NCI-H1092 treated with DMSO at 0.1 percent for 48 hours (cell line): Measurements from ENCODE around the gene RBM5.
A peak's percentile ranks its signal among the peaks of the same experiment; 100 is the strongest.

ENCODE experiments used
- DNase-seq: peaks from one replicate; lab custom pipeline; 2025; lab: John Stamatoyannopoulos, UW

RBM5 gene

DNA sequence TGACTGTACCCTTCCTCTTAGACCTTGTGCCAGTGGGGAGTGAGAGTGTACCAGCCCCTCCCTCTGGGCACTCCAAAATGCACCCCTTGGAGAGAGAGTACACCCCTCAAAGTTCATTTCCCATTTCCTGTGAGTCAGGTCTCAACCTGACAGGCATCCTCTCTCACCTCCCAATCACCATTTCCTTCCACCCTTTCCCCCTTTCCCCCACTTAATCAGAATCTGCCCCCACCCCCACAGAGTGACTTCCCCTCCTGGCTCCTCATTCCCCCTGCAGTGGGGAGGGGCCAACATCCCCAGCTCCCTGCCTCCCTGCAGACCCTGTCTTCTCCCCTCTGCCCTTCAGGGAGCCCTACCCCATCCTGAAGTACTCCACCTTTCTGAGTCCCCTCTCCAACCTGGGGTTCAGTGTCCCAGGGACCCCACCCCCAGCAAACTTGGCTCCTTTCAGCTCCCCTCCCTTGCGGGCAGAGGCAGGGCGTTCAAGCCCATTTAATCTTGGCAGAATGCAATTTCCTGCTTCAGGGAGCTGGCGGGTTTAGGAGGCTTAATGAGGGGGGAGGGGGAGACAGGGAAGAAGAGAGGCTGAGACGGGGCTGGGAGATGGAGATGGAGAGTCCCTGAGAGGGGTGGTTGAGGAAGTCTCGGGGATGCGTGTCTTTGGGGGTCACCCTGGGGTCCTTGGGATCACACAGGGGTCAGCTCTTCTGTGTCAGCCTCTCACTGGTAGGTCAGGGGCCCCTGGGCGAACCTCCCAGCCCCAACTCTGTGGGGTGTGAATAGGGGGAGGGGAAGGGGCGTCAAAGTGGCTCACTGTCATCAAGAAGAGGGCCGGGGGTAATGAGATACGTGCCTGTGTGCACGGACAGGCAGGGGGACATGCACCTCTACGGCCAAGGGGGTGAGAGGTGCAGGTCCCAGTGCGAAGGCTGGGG, 49.8 kb downstream of the RBM5 start:
- DNase-seq, result peak; percentile 31

DNA sequence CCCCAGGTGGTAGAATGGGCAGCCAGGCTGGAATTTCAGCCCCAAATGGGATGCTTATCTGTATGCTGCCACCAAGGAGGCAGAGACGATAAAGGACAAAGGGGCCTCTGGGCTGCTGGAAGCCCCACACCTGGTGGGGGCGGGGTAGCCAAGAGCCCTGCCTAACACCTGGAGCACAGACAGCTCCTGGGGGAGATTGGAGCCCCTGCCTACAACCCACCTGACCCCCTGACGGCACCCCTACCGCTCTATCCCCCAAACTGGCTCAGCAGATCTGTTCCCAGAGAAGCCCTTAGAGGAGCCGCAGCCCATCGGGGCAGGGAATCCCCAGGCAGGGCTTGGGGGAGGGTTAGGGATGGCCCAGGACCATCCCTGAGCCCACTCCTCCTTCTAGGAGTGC, 50.6 kb downstream of the RBM5 start:
- DNase-seq, result no peak

DNA sequence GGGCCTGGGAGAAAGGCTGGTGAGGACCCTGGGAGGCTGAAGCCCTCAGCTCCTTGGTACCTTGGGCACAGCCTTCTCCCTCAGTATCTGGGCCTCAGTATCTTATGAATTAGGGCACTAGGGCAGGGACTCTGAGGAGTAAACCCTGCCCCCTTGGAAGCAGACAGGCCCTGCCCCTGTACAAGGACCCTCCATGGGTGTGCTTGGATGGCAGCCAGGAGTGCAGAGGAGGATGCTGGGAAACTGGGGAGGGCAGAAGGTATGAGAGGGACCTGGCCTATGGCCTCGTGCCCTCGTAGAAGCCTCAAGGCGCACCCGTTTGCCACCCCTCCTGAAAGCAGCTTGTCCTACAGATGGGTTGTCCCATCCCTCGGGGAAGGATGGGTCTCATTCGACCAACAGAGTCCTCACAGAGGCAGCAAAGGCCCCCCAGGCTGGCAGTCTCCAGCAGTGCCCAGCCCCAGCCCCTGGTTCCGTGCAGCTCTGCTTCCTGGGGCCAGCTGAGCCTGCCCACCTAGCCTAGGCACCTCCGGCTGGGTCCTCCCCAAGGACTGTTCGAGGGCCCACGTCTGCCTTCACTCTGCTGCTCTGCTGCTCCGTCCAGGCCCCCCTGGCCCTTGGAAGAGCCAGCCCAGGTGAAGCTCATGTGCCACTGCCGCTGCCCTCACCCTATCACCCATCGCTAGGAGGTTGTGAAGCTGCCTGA, 51.2 kb downstream of the RBM5 start:
- DNase-seq, result peak; percentile 22

DNA sequence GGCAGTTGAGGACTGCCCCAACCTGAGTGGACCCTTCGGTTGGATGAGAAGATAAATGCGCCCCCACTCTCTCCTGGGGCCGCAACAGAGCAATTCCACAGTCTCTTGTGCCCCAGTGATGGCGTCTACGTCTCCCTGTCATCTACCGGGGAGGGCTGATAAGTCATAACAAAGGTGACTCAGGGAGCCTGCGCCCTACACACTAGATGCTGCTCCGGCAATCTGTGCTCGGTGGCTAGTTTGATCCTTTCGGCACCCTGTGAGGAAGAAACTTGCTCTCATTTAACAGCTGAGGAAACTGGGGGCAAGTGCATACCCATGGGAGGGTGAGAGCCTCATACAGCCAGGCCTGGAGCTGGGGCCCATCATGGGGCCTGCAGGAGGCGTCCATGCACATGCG, 52.3 kb downstream of the RBM5 start:
- DNase-seq, result no peak

DNA sequence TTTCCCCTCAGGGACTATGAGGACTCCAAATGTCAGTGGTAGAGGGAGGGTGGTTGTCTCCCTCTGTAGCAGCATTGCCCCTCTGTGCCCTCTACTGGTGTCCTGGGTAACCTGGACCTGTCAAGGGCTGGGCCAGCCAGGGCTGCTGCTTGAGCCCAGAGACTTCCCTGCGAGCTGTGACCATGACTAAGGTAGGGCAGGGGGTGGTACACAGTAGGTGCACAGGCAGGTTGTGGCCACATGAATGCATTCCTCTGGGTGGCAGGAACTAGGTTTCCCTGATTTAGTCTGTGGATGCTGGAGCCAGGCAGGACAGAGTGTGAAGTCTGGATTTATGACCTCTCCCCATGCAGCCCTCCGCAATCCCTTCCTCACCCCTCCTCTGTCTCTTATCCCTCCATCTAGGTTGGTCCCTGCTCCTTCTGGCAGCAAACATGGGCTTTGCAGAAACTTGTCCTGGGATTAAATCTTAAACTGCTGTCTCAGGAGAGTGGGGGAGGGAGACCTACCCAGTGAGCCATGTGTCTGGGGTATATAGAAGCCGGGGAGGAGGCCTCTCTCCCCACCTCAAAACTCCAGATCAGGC, 57.7 kb downstream of the RBM5 start:
- no peak for DNase-seq

DNA sequence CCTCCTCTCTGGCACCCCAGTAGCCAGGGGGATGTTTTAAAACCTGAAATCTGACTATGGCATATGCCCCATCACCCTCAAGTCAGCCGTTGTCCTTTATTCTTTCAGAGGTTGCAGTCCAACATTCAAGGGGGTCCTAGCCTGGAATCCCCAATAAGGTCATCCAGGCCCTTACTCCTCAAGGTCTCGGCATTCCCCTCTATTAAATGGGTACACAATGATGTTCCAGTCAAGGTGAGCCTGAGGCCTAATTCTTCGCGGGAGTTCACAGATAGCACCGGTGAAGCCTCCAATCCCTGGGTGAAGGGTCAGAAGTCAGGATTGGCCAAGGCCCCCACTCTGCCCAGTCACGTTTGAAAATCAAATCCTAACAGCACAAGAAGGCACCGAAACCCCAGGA, 58.3 kb downstream of the RBM5 start:
- DNase-seq, result no peak

DNA sequence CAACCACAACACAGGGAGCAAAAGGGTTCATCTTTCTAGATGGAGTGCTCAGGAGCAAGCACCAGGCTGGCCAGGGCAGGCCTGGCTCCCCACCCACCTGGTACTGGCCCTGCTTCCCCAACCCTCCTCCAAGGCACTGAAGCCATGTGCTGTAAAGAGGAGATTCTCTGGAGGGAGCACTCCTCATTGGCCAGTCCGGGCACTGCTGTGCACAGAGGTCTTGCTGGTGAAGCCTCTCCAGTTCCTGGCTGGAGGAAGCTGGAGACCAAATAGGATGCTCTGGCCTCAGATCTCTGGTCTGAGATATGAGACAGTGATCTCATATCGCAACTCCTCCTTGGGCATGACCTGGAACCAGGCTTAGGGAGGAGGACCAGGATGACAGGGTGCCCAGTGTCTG, 58.7 kb downstream of the RBM5 start:
- no peak for DNase-seq

DNA sequence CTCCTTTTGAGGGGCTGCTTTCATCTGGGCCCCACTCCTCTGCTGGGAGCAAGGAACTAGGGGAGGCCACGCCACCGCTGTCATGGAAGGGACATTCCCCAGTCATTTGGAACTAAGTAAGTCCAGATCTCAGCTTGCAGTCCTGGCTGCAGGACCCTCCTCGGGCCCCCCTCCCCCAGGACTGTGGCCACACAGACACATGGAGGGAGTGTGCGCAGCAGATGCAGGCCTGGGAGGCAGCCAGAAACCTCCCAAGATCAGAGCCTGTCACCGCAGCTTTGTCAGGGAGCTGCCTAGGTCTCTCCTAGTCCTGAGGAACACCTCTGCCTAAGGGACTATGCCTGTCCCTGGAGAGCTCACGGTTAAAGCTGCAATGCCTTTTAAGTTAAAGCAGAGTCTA, 59.1 kb downstream of the RBM5 start:
- no peak for DNase-seq

DNA sequence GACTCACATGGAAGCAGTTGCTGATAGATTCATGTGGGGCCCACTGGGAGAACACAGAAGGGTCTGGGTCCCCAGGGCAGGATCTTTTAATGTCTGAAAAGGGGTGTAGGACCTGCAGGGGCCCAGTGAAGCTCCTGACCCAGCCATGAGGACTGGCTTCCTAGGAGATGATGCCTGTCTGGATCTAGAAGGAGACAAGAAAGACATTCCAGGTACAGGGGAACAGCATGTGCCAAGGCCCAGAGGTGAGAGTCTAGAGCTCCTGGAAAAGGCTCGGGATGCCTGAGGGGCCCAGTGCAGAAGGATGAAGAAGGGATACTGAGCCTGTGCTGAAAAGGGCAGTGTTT, 61.7 kb downstream of the RBM5 start:
- no peak for DNase-seq

DNA sequence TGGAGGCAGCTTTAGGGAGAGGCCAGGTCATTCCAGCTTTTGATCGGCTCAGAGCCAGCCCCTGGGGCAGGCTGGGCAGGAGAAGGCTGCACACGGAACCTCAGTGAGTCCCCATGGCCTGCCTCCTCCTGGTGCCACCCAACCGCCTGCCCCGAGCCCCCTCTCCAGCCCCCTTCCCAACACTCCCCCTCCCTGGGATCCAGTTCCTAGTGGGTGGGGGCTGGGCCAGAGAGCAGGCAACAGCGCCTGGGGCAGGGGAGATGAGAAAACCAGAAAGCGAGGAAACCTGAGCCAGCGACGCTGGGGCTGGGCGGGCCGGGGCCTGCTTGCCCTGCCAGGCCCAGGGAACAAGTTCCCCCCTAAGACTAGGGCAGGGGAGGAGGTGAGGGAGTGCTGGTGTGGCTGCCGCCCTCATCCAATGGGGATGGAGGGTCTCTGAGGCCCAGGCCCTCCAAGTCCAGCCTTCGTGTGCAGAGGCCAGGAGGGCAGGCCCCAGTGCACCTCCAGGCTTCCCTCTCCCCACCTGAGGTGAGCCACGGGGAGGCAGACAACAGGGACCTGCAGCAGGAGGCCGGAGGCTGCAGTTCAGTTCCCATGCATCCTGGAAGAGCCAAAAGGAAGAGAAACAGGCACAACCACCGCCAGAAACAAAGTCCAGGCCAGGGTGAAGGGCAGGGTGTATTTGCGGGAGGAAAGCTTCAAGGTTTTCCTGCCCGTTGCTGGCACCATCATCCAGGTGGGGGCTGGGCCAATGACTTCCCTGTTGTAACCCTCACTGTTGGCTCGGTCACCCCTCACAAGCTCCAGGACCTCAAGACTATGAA, 62.4 kb downstream of the RBM5 start:
- no peak for DNase-seq

DNA sequence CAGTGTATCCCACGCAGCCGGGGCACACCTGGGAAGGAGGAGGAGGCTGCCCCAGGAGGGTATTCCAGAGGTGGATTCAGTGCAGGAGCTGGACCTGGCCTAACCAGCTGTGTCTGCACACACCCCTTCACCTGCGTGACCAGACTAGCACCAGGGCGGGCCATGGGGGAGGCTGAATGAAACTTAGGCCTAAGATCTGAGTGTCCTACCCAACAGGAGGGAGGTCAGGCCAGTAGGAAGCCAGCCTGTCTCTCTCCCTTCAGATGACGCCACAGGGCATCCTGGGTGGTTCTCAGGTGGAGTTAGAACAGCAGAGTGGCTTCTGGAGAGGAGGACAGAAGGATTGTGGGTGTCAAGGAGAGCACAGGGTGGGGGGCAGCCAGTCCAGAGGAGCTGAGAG, 63.0 kb downstream of the RBM5 start:
- DNase-seq, result no peak

DNA sequence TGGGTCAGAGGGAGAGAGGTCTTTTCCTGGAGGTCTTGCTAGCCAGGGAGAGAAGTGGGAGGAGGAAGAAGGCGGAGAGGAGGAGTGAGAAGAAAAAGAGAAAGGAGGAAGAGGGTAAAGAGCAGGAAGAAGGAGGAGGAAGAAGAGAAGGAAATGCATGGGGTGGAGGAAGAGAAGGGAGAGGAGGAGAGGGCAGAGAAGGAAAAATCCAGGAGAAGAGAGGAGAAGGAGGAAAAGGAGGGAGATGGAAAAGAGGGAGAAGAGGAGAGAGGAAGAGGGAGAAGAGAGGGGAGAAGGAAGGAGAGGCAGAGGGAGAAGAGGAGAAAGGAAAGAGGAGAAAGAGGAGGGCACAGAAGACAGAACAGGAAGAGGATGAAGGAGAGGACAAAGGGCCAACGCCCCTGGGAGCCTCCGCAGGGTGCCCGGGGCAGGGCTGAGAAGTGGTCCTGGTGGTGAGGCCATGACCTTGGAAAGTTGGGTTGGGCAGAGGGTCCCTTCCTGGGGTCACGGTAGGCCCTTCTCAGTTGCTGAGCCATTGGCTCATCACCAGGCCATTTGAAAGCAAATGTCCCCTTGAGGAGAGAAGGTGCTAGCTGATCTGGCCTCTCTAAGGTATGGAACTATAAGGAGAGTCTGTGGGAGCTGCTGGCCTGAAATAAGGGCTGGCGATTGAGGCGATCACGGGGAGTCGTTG, 65.2 kb downstream of the RBM5 start:
- no peak for DNase-seq

DNA sequence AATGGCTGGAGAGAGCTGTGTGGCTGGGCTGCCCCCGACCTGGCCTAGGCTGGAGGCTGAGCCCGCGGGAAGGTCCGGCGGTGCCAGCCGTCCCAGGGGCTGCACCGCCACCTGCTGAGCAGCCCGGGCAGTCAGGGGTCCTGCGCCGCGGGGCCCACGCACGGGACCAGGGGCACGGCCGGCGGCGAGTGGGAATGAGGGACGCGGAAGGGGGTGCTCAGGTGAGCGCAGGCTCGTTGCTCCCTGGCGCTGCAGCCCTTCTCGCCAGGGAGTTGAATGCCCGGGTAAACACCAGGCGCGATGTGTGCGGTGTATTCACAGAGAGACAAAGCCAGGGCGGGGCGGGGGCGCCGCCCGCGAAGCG, 65.7 kb downstream of the RBM5 start:
- no peak for DNase-seq

DNA sequence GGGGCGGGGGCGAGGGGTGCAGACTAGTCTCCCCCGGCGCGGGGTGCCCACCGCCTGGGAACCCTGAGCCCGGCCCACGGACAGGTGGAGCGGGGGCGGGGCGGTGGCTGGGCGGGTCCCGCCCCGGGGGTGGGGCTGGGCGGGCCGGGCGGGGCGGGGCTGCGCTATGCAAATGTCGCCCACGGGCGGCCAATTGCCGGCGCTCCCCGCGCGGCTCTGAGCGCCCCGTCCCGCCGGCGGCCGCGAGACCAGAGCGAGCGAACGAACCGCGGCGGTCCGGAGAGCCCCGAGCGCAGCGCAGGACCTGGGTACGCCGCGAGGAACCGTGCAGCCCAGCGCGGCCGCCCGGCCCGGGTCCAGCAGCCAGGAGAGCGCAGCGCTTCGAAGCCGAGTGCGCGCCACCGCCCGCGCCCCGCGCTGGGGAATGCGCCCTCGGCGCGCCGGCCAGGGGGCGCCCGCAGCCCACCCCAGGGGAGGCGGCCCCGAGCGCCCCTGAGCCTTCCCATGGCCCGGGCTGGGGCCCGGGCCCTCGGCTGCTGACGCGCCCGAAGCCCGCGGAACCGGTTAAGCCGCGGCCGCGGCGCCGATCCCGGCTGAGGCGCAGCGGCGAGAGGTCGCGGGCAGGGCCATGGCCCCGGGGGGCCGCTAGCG, 66.2 kb downstream of the RBM5 start, which contains the start of gene SEMA3F:
Gene SEMA3F (plus strand): TSS at position 485 of the 651 bp plus-strand sequence. CDS start 4,299 bp downstream, outside the sequence.
- no peak for DNase-seq

DNA sequence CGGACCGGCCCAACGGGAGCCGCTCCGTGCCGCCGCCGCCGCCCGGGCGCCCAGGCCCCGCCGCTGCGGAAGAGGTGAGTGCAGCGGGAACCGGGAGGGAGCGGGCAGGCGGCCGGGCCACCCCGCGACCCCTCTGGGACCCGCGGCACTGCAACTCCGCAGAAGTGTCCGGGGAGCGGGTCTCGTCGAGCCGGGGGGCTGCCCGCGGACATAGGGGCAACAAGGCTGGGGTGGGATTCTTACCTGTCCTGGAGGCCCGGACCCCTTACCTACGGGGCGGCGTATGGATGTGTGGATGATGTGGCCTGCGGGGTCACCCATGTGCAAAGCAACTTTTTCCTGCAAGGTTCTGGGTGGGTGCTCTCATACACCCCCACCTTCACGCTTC, 66.8 kb downstream of the RBM5 start:
- DNase-seq, result no peak

DNA sequence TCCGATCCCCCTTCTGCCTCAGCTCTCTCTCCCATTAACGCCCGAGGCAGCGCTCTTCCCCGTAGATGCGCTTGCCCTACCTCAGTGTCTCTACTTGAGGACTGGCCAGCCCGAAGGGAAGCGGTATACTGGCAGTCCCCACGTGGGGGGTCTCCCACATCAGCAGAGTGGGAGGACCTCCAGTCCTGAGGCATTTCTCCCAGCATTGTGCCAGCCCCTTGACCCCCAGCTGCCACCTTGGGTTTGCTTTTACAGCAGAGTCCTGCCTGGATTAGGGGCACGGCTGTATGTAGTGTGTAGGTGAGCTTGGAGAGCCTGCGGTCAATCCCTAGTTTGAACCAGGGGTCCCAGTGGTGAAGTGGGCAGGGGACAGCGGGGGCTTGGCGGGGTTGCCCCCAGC, 67.2 kb downstream of the RBM5 start:
- DNase-seq, result no peak

DNA sequence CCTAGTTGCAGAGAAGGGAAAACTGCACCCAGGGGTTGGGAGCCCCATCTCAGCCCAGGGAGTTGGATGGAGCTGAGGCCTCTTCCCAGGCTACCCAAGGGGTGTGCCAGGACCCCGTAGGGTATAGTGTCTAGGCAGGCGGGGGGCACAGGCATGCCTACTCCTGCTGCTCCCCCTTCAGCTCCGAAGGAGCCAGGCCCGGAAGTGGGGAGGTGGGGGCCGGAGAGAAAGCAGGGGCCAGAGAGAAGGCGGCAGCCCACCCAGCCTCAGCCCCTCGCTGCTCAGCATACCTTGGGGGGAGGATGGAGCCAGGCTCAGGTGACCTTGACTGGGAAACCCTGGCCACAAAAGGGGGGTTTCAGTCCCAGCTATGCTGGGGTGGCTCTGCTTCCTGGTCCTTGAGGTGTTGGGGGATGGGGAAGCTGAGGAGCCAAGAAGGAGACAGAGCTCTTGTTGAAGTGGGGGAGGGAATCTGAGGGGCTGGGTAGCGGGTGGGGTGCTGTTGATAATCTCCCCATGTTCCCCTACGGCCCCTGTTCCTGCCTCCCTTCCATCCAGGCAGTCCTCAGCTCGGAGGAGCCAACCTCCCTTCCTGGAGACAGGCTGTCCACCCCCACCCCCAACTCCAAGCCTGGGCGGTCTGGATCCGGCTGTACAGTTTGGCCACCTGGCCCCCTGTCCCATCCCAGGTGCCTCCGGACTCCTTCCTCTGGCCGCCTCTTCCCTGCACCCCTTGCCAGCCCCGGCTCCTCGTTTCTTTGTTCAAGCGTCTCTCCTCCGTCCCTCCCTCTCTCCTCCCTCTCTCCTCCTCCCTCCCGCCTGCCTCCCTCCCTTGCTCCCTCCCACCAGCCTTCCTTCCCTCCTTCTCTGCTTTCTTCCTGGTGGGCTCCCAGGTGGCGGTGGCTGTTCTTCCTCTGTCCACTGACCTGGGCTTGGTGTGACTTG, 68.1 kb downstream of the RBM5 start:
- DNase-seq, result no peak

DNA sequence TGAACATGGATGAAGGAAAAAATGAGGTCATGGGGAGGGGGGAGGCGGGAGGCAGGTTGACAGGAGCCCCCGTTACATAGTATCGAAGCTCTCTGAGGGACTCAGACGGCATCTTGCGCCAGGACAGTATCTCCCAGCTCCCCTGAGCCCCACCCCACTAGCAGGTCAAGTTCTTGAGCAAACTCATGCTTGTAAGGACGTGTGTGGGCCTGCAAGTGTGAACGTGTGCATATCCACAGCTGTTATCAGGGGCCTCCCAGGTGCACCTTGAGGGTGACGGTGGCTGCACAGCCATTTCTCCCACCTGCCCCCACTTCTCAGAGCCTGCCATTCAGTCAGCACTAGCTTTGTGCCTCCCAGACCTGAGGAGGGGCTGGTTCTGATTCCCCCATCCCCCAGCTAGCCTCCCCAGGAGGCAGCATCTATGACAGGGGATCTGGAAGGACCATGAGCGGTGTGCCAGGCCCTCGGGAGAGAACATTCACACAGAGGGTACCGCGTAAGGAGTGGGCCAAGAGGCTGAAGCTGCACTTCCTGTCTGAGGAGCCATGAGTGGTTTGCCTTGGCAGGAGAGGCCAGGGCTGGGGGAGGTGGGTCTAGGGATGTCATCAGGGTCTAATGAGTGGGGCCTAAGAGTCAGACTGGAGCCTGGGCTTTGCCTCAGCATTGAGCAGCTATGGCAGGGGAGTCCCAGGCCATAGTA, 69.3 kb downstream of the RBM5 start:
- no peak for DNase-seq

DNA sequence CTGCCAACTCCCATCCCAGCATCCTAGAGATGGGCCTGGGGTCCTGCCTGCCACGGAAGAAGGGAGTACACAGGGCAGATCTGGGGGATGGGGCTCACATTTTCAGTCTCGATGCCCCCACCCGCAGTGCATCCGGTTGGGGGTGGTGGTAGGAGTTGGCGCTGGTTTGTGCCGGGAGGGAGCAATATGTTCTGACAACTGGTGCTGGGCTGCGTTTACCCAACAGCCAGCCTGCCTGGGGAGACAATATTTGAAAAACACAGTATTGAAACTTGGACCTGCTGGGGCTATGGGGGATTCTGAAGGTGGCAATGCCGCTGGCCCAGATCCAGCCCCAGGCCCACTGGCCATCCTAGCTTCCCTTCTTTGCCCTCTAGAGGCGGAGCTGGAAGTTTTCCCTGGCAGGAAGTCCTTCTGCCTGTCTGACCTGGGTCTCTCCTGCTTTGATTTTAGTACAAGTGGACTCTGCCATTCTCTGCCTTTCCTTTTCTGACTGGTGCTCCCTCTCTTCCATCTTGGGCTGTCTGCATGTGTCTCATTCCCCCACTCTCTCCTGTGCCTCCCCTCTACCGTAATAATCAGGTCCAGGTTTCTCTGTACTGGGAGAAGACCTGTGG, 69.9 kb downstream of the RBM5 start:
- DNase-seq, result no peak
